Esophagus squamous epithelium (tissue), 4 donors: ENCODE results near the gene MYRFL.

Experiments
- CTCF ChIP-seq, 6 experiments: fragments of 450-650 bp in 4 of 6; fragments of 200-600 bp in 2 of 6; sonication (generic) in 2 of 6; IDR thresholded peaks; one replicate each; pipeline ENCODE4 v1.5.1; 2016 to 2019; ENCODE audit warnings: antibody characterized with exemption in 6 of 6, mild to moderate bottlenecking in 4 of 6, moderate library complexity in 4 of 6
- POLR2A ChIP-seq, 4 donors: fragments of 450-650 bp; IDR thresholded peaks; one replicate each; pipeline ENCODE4 v1.6.1; 2017; ENCODE audit warnings: antibody characterized with exemption in 4 of 4, mild to moderate bottlenecking in 4 of 4, moderate library complexity in 3 of 4

- TF ChIP-seq CTCF (IDR thresholded peaks at IDR 0.05) (no peak), POLR2A (IDR thresholded peaks at IDR 0.05) (no peak)
Measured at GRCh38 chr12:69969011-69969410, 144.0 kb downstream of the MYRFL start.
